GM23248 (cell line): ENCODE data around the gene ABLIM2.

ENCODE experiments used
- EZH2 ChIP-seq: fragments of 200-600 bp; sonication (generic); IDR thresholded peaks from 2 replicates; pipeline ENCODE4 v1.6.1; 2018; ENCODE audit warnings: antibody characterized with exemption, mild to moderate bottlenecking; ENCODE audit not compliant: insufficient read depth, poor library complexity, severe bottlenecking
- EZH2phosphoT487 ChIP-seq: fragments of 200-600 bp; sonication (generic); IDR thresholded peaks from 2 replicates; pipeline ENCODE4 v1.6.1; 2018; ENCODE audit warnings: antibody characterized with exemption, moderate library complexity, mild to moderate bottlenecking, low read depth; ENCODE audit not compliant: insufficient read depth

- TF ChIP-seq EZH2: no peak
- no peak for TF ChIP-seq EZH2phosphoT487
Measured at GRCh38 chr4:8108261-8108660, 50.4 kb downstream of the ABLIM2 start.
